DOHH2 (cell line): Measurements from ENCODE around the gene LDLRAD4.

Experiments
- H3F3A ChIP-seq: fragments of 200-600 bp; sonication (generic), shearing (Covaris generic); 2 replicates; pipeline ENCODE4 v1.6.0; 2016; ENCODE audit warnings: antibody characterized with exemption, mild to moderate bottlenecking; ENCODE audit not compliant: control insufficient read depth, insufficient read depth
- H3K27ac ChIP-seq: fragments of 200-600 bp; sonication (generic); 2 replicates; pipeline ENCODE4 v1.5.1; 2014; ENCODE audit warnings: low read depth, mild to moderate bottlenecking, low read length, moderate library complexity
- H3K27me3 ChIP-seq: fragments of 200-600 bp; sonication (generic); 2 replicates; pipeline ENCODE4 v1.6.1; 2014; ENCODE audit warnings: mild to moderate bottlenecking, low read length, mixed read lengths; ENCODE audit not compliant: control insufficient read depth
- H3K36me3 ChIP-seq: fragments of 200-600 bp; sonication (generic); 2 replicates; pipeline ENCODE4 v1.6.1; 2014; ENCODE audit warnings: mild to moderate bottlenecking, low read length, moderate library complexity, mixed read lengths; ENCODE audit not compliant: control insufficient read depth
- H3K4me1 ChIP-seq: fragments of 200-600 bp; sonication (generic); 2 replicates; pipeline ENCODE4 v1.6.1; 2014; ENCODE audit warnings: mild to moderate bottlenecking, low read length, mixed read lengths; ENCODE audit not compliant: control insufficient read depth
- H3K4me2 ChIP-seq: fragments of 200-600 bp; sonication (generic); 2 replicates; pipeline ENCODE4 v1.6.0; 2014; ENCODE audit warnings: mild to moderate bottlenecking, low read length, moderate library complexity
- H3K4me3 ChIP-seq: fragments of 200-600 bp; sonication (generic); 2 replicates; pipeline ENCODE4 v1.5.1; 2014; ENCODE audit warnings: mild to moderate bottlenecking, low read length, mixed read lengths
- H3K79me2 ChIP-seq: fragments of 200-600 bp; sonication (generic); 2 replicates; pipeline ENCODE4 v1.6.1; 2014; ENCODE audit warnings: mild to moderate bottlenecking, low read length, mixed read lengths; ENCODE audit not compliant: control insufficient read depth
- H3K9me2 ChIP-seq: fragments of 200-600 bp; sonication (generic); replicated peaks from 2 replicates; pipeline ENCODE4 v1.6.1; 2014; ENCODE audit warnings: mild to moderate bottlenecking, low read length, mixed read lengths; ENCODE audit not compliant: control insufficient read depth
- H3K9me3 ChIP-seq: fragments of 200-600 bp; sonication (generic); 2 replicates; pipeline ENCODE4 v1.6.1; 2014; ENCODE audit warnings: antibody characterized with exemption, low read length, mixed read lengths; ENCODE audit not compliant: control insufficient read depth, insufficient read depth
- H4K20me1 ChIP-seq: fragments of 200-600 bp; sonication (generic); 2 replicates; pipeline ENCODE4 v1.6.0; 2014; ENCODE audit warnings: low read depth, mild to moderate bottlenecking, antibody characterized with exemption, low read length, moderate library complexity; ENCODE audit not compliant: control insufficient read depth, insufficient read depth
- EZH2phosphoT487 ChIP-seq: fragments of 200-600 bp; sonication (generic); IDR thresholded peaks from 2 replicates; pipeline ENCODE4 v1.6.1; 2017; ENCODE audit warnings: borderline replicate concordance, mild to moderate bottlenecking, antibody characterized with exemption, low read length, moderate library complexity, mixed read lengths
- TF ChIP-seq, protein P1 (sequence below): fragments of 200-600 bp; sonication (generic); IDR thresholded peaks from one replicate; pipeline ENCODE4 v1.5.1; 2014; ENCODE audit warnings: antibody characterized with exemption, mild to moderate bottlenecking, low read depth, low read length; ENCODE audit not compliant: poor library complexity, severe bottlenecking

The LDLRAD4 gene

DNA sequence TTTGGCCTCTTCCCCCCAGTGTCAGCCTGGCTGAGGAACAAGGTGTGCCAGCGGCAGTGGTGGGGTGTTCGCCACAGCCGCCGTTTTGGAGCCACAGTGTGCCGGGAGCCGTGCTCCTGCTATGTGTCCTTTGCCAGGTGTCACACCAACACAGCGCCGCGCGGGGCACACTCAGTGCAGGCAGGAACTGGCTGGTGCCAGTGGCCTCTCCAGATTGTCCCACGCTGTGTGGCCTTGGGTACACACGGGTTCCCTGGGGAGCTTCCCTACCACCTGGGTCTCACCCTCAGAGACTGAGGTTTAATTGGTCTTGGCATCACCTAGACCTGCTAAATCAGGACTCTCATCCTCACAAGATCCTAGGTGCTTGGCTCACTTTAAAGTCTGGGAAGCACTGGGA is 171.6 kb downstream of the LDLRAD4 start:
- Histone ChIP-seq H3K27ac (no peak overlapping the region), H3K9me3 (no peaks in the 10 kb centered on the region), H3K36me3 (no peaks in the 10 kb centered on the region), H3F3A (no peaks in the 10 kb centered on the region), H3K4me1 (no peaks in the 10 kb centered on the region), H3K79me2 (no peaks in the 10 kb centered on the region), H3K9me2 (no peaks in the 10 kb centered on the region), H3K4me3 (no peak overlapping the region), H4K20me1 (no peaks in the 10 kb centered on the region), H3K27me3 (peaks cover 10% of the 10 kb centered on the region; the same call in 1 of the 2 replicates), H3K4me2 (no peak overlapping the region)
- TF ChIP-seq EZH2phosphoT487 = no peak
- TF ChIP-seq, protein P1, sequence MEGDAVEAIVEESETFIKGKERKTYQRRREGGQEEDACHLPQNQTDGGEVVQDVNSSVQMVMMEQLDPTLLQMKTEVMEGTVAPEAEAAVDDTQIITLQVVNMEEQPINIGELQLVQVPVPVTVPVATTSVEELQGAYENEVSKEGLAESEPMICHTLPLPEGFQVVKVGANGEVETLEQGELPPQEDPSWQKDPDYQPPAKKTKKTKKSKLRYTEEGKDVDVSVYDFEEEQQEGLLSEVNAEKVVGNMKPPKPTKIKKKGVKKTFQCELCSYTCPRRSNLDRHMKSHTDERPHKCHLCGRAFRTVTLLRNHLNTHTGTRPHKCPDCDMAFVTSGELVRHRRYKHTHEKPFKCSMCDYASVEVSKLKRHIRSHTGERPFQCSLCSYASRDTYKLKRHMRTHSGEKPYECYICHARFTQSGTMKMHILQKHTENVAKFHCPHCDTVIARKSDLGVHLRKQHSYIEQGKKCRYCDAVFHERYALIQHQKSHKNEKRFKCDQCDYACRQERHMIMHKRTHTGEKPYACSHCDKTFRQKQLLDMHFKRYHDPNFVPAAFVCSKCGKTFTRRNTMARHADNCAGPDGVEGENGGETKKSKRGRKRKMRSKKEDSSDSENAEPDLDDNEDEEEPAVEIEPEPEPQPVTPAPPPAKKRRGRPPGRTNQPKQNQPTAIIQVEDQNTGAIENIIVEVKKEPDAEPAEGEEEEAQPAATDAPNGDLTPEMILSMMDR = no peak

DNA sequence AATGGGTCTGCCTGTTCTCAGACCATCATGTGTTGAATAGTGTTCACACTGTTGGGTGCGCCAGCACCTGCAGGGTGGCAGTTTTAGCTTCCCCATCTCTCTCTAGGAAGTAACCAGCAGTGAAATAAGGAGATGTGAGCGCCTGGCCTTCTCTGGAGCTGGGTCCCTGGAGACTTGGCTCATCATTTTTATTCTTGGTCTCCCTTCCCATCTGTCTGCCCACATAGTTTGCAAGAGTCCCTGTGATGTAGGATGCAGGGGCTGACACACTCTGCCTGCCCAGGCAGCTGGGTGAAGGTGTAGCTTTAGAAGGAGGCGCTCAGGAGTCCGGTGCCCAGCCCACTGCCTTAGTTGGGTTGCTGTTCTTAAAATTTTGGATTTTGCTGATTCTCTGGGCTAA is 172.2 kb downstream of the LDLRAD4 start:
- no peaks in the 10 kb centered on the region for H3K4me1 ChIP-seq
- no peak overlapping the region for H3K27ac ChIP-seq
- no peak for TF ChIP-seq EZH2phosphoT487
- TF ChIP-seq, protein P1 = no peak

DNA sequence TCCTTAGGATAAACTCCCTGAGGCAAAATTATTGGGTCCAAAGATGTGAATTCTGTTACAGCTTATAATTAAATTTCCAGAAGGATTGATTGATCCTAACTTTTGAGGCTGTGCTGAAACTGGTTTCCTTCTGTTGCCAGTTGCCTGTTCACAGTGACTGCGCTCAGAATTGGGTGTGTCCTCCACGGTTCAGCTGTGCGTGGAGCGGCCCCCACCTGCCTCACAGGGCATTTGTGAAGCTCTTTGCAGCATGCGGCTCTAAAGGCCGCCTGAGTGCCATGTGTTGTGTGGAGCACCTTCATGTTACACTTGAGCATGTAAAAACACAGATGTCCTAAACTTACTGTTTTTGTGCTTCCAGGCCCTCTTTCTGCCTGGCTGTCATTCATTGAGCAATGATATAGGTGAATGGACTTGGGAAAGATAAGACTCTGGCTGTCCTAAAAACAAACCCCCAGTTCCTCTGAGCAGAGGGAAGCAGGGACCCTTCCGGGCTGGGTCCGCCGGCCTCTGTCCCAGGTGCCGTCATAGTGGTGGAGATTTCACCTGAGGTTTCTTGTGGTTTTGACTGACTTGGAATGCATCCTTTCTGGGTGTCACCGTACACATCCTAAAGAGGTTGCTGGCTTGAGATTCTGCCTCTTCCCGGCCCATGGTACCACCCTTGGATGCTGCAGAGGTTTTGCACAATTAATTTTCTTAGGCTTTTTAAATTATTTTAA is 173.6 kb downstream of the LDLRAD4 start:
- H3K27ac ChIP-seq = no peak overlapping the region
- H3K4me3 ChIP-seq = no peak overlapping the region
- no peaks in the 10 kb centered on the region for H3K9me3 ChIP-seq
- no peaks in the 10 kb centered on the region for H3K4me1 ChIP-seq
- no peaks in the 10 kb centered on the region for H3F3A ChIP-seq
- peaks cover 10% of the 10 kb centered on the region; the same call in 1 of the 2 replicates for H3K27me3 ChIP-seq
- H3K79me2 ChIP-seq = no peaks in the 10 kb centered on the region
- TF ChIP-seq, protein P1 = no peak
- TF ChIP-seq EZH2phosphoT487 = no peak
- no peaks in the 10 kb centered on the region for H3K9me2 ChIP-seq
- no peaks in the 10 kb centered on the region for H3K36me3 ChIP-seq
- H3K4me2 ChIP-seq = no peak overlapping the region
- no peaks in the 10 kb centered on the region for H4K20me1 ChIP-seq

More for the DNA sequence above, 172.2 kb downstream of the LDLRAD4 start:
- Histone ChIP-seq H3K4me2 (no peak overlapping the region), H3K36me3 (no peaks in the 10 kb centered on the region), H3K79me2 (no peaks in the 10 kb centered on the region), H3K9me3 (no peaks in the 10 kb centered on the region), H3F3A (no peaks in the 10 kb centered on the region), H4K20me1 (no peaks in the 10 kb centered on the region), H3K9me2 (no peaks in the 10 kb centered on the region), H3K4me3 (no peak overlapping the region), H3K27me3 (peaks cover 10% of the 10 kb centered on the region; the same call in 1 of the 2 replicates)
